Neural crest cell (in vitro differentiated cells): ENCODE measurements around the gene DHRS7B. TPM values are rescaled to one million over a fixed set of nuclear protein-coding genes. Genes with fewer than 3 reads are reported as not detected.
"Not testable (repeated sequence)": the region's sequence is repeated elsewhere in the genome, so short reads cannot be mapped to it uniquely, and the experiment has no call there.

Source experiments
- DNase-seq: peaks from one replicate; pipeline ENCODE4 v3.0.0; 2021; ENCODE audit warnings: low read depth, mixed read lengths, low spot score
- H3K27ac Mint-ChIP-seq: one replicate; pipeline ENCODE4 v1.8.0; 2021; ENCODE audit warnings: mild to moderate bottlenecking, mixed read lengths; ENCODE audit not compliant: unreplicated experiment
- H3K27me3 Mint-ChIP-seq: 2 replicates; pipeline ENCODE4 v1.8.0; 2021; ENCODE audit warnings: low read depth, mild to moderate bottlenecking, mixed read lengths
- H3K36me3 Mint-ChIP-seq: 2 replicates; pipeline ENCODE4 v1.8.0; 2021; ENCODE audit warnings: low read depth, mild to moderate bottlenecking, mixed read lengths
- H3K4me1 Mint-ChIP-seq: 2 replicates; pipeline ENCODE4 v1.8.0; 2021; ENCODE audit warnings: mixed read lengths
- H3K4me3 Mint-ChIP-seq: one replicate; pipeline ENCODE4 v1.8.0; 2021; ENCODE audit warnings: mild to moderate bottlenecking, mixed read lengths
- H3K9me3 Mint-ChIP-seq: 2 replicates; pipeline ENCODE4 v1.8.0; 2021; ENCODE audit warnings: mixed read lengths
- total RNA-seq: library from RNA; stranded (reverse); gene quantifications from 2 replicates; pipeline ENCODE4 v1.2.1, GENCODE V29; 2021
- TF ChIP-seq, protein P1 (sequence below): fragments of 200-600 bp; sonication (generic); conservative IDR thresholded peaks from 2 replicates; pipeline ENCODE4 v1.5.0; 2021; ENCODE audit warnings: antibody characterized with exemption, mild to moderate bottlenecking

Gene DHRS7B
- total RNA-seq, 1 donor from 2014 or later, result 14.8 TPM

DNA sequence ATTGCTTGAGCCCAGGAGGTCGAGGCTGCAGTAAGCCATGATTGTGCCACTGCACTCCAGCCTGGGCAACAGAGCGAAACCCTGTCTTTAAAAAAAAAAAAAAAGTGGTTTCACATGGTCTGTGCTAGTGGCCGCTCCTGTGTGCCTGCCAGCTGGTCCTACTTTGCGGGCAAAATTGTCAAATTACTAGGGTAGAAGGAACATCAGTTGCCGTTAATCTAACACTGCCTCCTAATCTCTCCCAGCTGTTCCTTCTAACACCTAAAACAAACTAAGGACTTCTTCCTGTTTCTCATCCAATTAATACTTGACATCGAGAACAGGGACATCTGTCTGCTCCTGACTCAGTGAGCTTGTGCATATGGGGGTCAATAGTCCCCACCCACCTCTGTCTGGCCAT, 63.3 kb downstream of the DHRS7B start:
- peaks cover 17% of the 10 kb centered on the region for H3K36me3 Mint-ChIP-seq
- H3K27ac Mint-ChIP-seq, result no peak overlapping the region
- no peak overlapping the region for H3K4me3 Mint-ChIP-seq
- H3K4me1 Mint-ChIP-seq, result peaks cover 11% of the 10 kb centered on the region
- no peak for DNase-seq
- TF ChIP-seq, protein P1, sequence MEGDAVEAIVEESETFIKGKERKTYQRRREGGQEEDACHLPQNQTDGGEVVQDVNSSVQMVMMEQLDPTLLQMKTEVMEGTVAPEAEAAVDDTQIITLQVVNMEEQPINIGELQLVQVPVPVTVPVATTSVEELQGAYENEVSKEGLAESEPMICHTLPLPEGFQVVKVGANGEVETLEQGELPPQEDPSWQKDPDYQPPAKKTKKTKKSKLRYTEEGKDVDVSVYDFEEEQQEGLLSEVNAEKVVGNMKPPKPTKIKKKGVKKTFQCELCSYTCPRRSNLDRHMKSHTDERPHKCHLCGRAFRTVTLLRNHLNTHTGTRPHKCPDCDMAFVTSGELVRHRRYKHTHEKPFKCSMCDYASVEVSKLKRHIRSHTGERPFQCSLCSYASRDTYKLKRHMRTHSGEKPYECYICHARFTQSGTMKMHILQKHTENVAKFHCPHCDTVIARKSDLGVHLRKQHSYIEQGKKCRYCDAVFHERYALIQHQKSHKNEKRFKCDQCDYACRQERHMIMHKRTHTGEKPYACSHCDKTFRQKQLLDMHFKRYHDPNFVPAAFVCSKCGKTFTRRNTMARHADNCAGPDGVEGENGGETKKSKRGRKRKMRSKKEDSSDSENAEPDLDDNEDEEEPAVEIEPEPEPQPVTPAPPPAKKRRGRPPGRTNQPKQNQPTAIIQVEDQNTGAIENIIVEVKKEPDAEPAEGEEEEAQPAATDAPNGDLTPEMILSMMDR, result no peak
- H3K27me3 Mint-ChIP-seq, result no peaks in the 10 kb centered on the region
- no peaks in the 10 kb centered on the region for H3K9me3 Mint-ChIP-seq

DNA sequence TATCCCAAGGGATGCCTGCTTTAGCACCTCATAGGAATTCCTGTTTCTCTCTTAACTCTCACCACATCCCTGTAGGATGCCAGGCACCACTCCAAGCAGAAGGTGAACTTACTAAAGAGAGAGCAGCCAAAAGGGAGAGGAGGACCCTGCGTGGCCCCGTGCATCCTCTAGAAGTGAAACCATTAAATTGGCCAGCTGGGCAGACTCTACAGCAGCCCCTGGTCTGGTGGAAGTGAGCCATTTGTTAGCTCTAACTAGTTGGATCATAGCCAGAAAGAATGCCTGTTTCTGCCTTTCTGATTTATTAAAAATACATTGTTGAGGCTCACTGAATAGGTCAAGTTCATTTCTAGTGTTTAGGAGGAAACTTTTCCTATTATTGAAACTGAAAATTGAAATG, 64.9 kb downstream of the DHRS7B start:
- no peak overlapping the region for H3K27ac Mint-ChIP-seq
- H3K9me3 Mint-ChIP-seq, result no peaks in the 10 kb centered on the region
- no peak overlapping the region for H3K4me3 Mint-ChIP-seq
- TF ChIP-seq, protein P1, result no peak
- no peak for DNase-seq
- peaks cover 11% of the 10 kb centered on the region for H3K4me1 Mint-ChIP-seq
- H3K27me3 Mint-ChIP-seq, result no peaks in the 10 kb centered on the region
- peaks cover 20% of the 10 kb centered on the region for H3K36me3 Mint-ChIP-seq

DNA sequence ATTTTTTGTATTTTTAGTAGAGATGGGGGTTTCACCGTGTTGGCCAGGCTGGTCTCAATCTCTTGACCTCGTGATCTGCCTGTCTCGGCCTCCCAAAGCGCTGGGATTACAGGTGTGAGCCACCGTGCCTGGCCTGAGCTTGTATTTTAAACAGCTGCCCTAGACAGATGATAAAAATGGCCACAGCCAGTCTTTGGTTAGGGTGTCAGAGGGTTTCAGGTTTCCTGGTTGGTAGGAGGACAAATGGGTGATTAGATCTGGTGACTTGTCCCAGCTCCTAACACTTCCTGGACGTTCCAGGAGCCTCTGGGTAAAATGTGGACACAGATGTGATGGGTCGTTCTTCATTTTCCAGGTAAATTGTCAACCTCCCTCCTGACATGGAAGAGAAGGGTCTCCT, 65.7 kb downstream of the DHRS7B start:
- H3K27me3 Mint-ChIP-seq, DNase-seq, H3K9me3 Mint-ChIP-seq, H3K27ac Mint-ChIP-seq, H3K4me3 Mint-ChIP-seq: not testable (repeated sequence)
- H3K4me1 Mint-ChIP-seq, result peaks cover 18% of the 10 kb centered on the region
- peaks cover 24% of the 10 kb centered on the region for H3K36me3 Mint-ChIP-seq

DNA sequence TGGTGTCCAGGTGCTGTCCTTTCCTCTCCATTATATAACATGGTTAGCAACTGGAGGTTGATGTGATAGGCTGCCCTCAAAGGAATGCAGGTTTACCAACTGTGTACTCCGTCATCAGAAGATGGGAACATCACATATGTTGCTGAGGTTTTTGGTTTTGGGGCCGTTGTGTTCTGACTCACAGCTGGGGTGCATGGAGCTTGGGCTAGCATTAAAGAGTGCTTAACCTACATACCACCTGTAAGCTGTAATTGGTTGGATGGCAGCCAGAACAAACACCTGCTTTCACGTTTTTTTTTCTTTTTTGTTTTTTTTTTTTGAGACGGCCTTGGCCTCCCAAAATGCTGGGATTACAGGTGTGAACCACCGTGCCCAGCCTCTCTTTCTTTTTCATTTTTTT, 66.3 kb downstream of the DHRS7B start:
- Mint-ChIP-seq H3K4me3 (no peak overlapping the region), H3K4me1 (peaks cover 19% of the 10 kb centered on the region), H3K36me3 (peaks cover 25% of the 10 kb centered on the region), H3K27me3 (no peaks in the 10 kb centered on the region), H3K9me3 (no peaks in the 10 kb centered on the region), H3K27ac (no peak overlapping the region)
- TF ChIP-seq, protein P1, result no peak
- DNase-seq, result no peak

DNA sequence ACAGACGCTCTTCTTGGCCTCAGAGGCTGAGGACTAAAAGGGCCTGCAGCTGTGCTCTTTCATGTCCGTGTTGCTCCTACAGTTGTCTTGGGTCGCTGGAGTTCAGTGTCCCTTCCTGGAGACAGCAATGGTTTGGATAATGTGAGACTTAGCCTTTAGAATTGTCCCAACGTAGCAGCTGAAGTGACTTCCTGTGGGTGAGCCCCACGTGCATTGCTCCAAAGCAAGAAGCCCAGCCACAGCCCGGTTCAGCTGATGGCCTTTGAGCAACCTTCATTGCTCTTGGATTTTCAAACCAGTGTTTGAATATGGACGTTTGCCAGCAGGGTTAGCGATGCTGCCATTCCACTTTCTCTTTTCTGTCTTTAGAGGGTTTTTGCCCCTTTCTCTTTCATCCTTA, 67.5 kb downstream of the DHRS7B start:
- TF ChIP-seq, protein P1, result no peak
- DNase-seq, result no peak
- Mint-ChIP-seq H3K4me3 (no peak overlapping the region), H3K27ac (no peak overlapping the region), H3K36me3 (peaks cover 29% of the 10 kb centered on the region), H3K27me3 (no peaks in the 10 kb centered on the region), H3K9me3 (no peaks in the 10 kb centered on the region), H3K4me1 (peaks cover 27% of the 10 kb centered on the region)

DNA sequence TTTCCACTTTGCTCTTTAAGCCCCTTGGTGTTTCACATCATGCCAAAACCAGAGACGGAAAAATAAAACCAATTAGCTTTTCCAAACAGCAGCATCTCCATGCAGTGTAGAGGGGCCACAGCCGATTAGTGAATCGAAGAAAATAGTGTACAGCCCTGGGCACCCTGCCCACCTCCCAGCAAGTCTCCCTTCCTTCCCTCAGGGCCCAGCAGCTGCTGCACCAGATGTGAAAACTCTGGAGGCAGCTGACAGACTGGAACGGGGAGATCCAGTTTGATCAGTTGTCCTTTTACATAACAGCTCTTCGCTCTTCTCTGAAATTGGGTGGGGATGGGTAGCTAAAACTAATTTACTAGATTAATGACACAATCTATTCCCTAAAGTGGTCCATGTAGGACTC, 67.9 kb downstream of the DHRS7B start:
- Mint-ChIP-seq H3K4me1 (peaks cover 30% of the 10 kb centered on the region), H3K4me3 (no peak overlapping the region), H3K27ac (no peak overlapping the region), H3K36me3 (peaks cover 29% of the 10 kb centered on the region), H3K9me3 (no peaks in the 10 kb centered on the region), H3K27me3 (no peaks in the 10 kb centered on the region)
- no peak for DNase-seq
- TF ChIP-seq, protein P1, result no peak
